Measurements from ENCODE around the gene SLC25A42. TPM values are rescaled to one million over a fixed set of nuclear protein-coding genes. Genes with fewer than 3 reads are reported as not detected.

SLC25A42 gene
- total RNA-seq, 1 experiment from 2014 or later, result 4.5 TPM

- H3K27ac ChIP-seq (ENCODE audit: low read length), result no peak overlapping the region
- H3K4me2 ChIP-seq (ENCODE audit: low read depth, low read length, poor library complexity, severe bottlenecking), result no peak overlapping the region
- no peaks in the 10 kb centered on the region for H4K20me1 ChIP-seq (ENCODE audit: insufficient read depth, low read depth, low read length)
- no peak for DNase-seq
- no peaks in the 10 kb centered on the region for H3K9me2 ChIP-seq (replicated peaks; ENCODE audit: insufficient read depth, low read length)
- no peaks in the 10 kb centered on the region for H3K36me3 ChIP-seq (ENCODE audit: insufficient read depth, low read length)
- no peak overlapping the region for H2AFZ ChIP-seq (ENCODE audit: low read length)
- H3K27me3 ChIP-seq (ENCODE audit: low read length), result no peaks in the 10 kb centered on the region
- no peaks in the 10 kb centered on the region for H3K4me1 ChIP-seq (ENCODE audit: low read length)
- H3K9me3 ChIP-seq (ENCODE audit: low read length), result no peaks in the 10 kb centered on the region
- H3K4me3 ChIP-seq (ENCODE audit: low read length), result no peak overlapping the region
- no peak overlapping the region for H3K9ac ChIP-seq (ENCODE audit: low read length)
- H3K79me2 ChIP-seq (ENCODE audit: low read length), result no peaks in the 10 kb centered on the region
These were observed 17.9 kb downstream of the SLC25A42 start for GRCh38 chr19:19081642-19082151.

- no peak overlapping the region for H3K9ac ChIP-seq (ENCODE audit: low read length)
- H3K27ac ChIP-seq (ENCODE audit: low read length), result no peak overlapping the region
- H4K20me1 ChIP-seq (ENCODE audit: insufficient read depth, low read depth, low read length), result no peaks in the 10 kb centered on the region
- H3K9me3 ChIP-seq (ENCODE audit: low read length), result no peaks in the 10 kb centered on the region
- no peak overlapping the region for H3K4me2 ChIP-seq (ENCODE audit: low read depth, low read length, poor library complexity, severe bottlenecking)
- no peaks in the 10 kb centered on the region for H3K36me3 ChIP-seq (ENCODE audit: insufficient read depth, low read length)
- no peaks in the 10 kb centered on the region for H3K4me1 ChIP-seq (ENCODE audit: low read length)
- H3K79me2 ChIP-seq (ENCODE audit: low read length), result no peaks in the 10 kb centered on the region
- no peaks in the 10 kb centered on the region for H3K27me3 ChIP-seq (ENCODE audit: low read length)
- H3K9me2 ChIP-seq (replicated peaks; ENCODE audit: insufficient read depth, low read length), result no peaks in the 10 kb centered on the region
- H2AFZ ChIP-seq (ENCODE audit: low read length), result no peak overlapping the region
- DNase-seq, result no peak
- H3K4me3 ChIP-seq (ENCODE audit: low read length), result no peak overlapping the region
These were observed 19.8 kb downstream of the SLC25A42 start for GRCh38 chr19:19083413-19084178.

GRCh38 chr19:19087676-19088075 lies 23.9 kb downstream of the SLC25A42 start:
- Histone ChIP-seq H3K9ac (ENCODE audit: low read length) (no peak overlapping the region), H3K4me3 (ENCODE audit: low read length) (no peak overlapping the region), H2AFZ (ENCODE audit: low read length) (no peak overlapping the region), H3K9me3 (ENCODE audit: low read length) (no peaks in the 10 kb centered on the region), H3K79me2 (ENCODE audit: low read length) (no peaks in the 10 kb centered on the region), H3K4me1 (ENCODE audit: low read length) (peaks cover 11% of the 10 kb centered on the region), H3K27me3 (ENCODE audit: low read length) (no peaks in the 10 kb centered on the region), H3K27ac (ENCODE audit: low read length) (no peak overlapping the region), H3K4me2 (ENCODE audit: low read depth, low read length, poor library complexity, severe bottlenecking) (no peak overlapping the region), H4K20me1 (ENCODE audit: insufficient read depth, low read depth, low read length) (no peaks in the 10 kb centered on the region), H3K36me3 (ENCODE audit: insufficient read depth, low read length) (no peaks in the 10 kb centered on the region), H3K9me2 (replicated peaks; ENCODE audit: insufficient read depth, low read length) (no peaks in the 10 kb centered on the region)
- no peak for DNase-seq

- H2AFZ ChIP-seq (ENCODE audit: low read length), result no peak overlapping the region
- no peaks in the 10 kb centered on the region for H4K20me1 ChIP-seq (ENCODE audit: insufficient read depth, low read depth, low read length)
- no peak overlapping the region for H3K4me3 ChIP-seq (ENCODE audit: low read length)
- H3K27ac ChIP-seq (ENCODE audit: low read length), result no peak overlapping the region
- peaks cover 6% of the 10 kb centered on the region for H3K4me1 ChIP-seq (ENCODE audit: low read length)
- H3K9ac ChIP-seq (ENCODE audit: low read length), result no peak overlapping the region
- H3K79me2 ChIP-seq (ENCODE audit: low read length), result no peaks in the 10 kb centered on the region
- H3K9me3 ChIP-seq (ENCODE audit: low read length), result no peaks in the 10 kb centered on the region
- no peaks in the 10 kb centered on the region for H3K9me2 ChIP-seq (replicated peaks; ENCODE audit: insufficient read depth, low read length)
- H3K36me3 ChIP-seq (ENCODE audit: insufficient read depth, low read length), result no peaks in the 10 kb centered on the region
- no peak overlapping the region for H3K4me2 ChIP-seq (ENCODE audit: low read depth, low read length, poor library complexity, severe bottlenecking)
- H3K27me3 ChIP-seq (ENCODE audit: low read length), result no peaks in the 10 kb centered on the region
- DNase-seq, result no peak
These were observed 30.7 kb downstream of the SLC25A42 start for GRCh38 chr19:19094513-19094912.

- Histone ChIP-seq H3K9ac (ENCODE audit: low read length) (no peak overlapping the region), H3K79me2 (ENCODE audit: low read length) (no peaks in the 10 kb centered on the region), H3K4me3 (ENCODE audit: low read length) (no peak overlapping the region), H3K9me3 (ENCODE audit: low read length) (no peaks in the 10 kb centered on the region), H3K4me1 (ENCODE audit: low read length) (no peaks in the 10 kb centered on the region), H3K4me2 (ENCODE audit: low read depth, low read length, poor library complexity, severe bottlenecking) (no peak overlapping the region), H4K20me1 (ENCODE audit: insufficient read depth, low read depth, low read length) (no peaks in the 10 kb centered on the region), H3K27me3 (ENCODE audit: low read length) (no peaks in the 10 kb centered on the region), H3K9me2 (replicated peaks; ENCODE audit: insufficient read depth, low read length) (no peaks in the 10 kb centered on the region), H2AFZ (ENCODE audit: low read length) (no peak overlapping the region), H3K36me3 (ENCODE audit: insufficient read depth, low read length) (no peaks in the 10 kb centered on the region), H3K27ac (ENCODE audit: low read length) (no peak overlapping the region)
- no peak for DNase-seq
These were observed 31.9 kb downstream of the SLC25A42 start for GRCh38 chr19:19095691-19096090.

- H3K27me3 ChIP-seq (ENCODE audit: low read length), result no peaks in the 10 kb centered on the region
These were observed 33.1 kb downstream of the SLC25A42 start for GRCh38 chr19:19096641-19097627.

GRCh38 chr19:19098084-19098702 lies 34.4 kb downstream of the SLC25A42 start:
- Histone ChIP-seq H3K9ac (ENCODE audit: low read length) (no peak overlapping the region), H4K20me1 (ENCODE audit: insufficient read depth, low read depth, low read length) (no peaks in the 10 kb centered on the region), H3K79me2 (ENCODE audit: low read length) (no peaks in the 10 kb centered on the region), H3K27me3 (ENCODE audit: low read length) (no peaks in the 10 kb centered on the region), H3K4me2 (ENCODE audit: low read depth, low read length, poor library complexity, severe bottlenecking) (no peak overlapping the region), H3K9me3 (ENCODE audit: low read length) (no peaks in the 10 kb centered on the region), H3K4me1 (ENCODE audit: low read length) (no peaks in the 10 kb centered on the region), H3K9me2 (replicated peaks; ENCODE audit: insufficient read depth, low read length) (no peaks in the 10 kb centered on the region), H3K27ac (ENCODE audit: low read length) (no peak overlapping the region), H2AFZ (ENCODE audit: low read length) (no peak overlapping the region), H3K36me3 (ENCODE audit: insufficient read depth, low read length) (no peaks in the 10 kb centered on the region), H3K4me3 (ENCODE audit: low read length) (no peak overlapping the region)
- no peak for DNase-seq

More at GRCh38 chr19:19096641-19097627, 33.1 kb downstream of the SLC25A42 start:
- Histone ChIP-seq H3K79me2 (ENCODE audit: low read length) (no peaks in the 10 kb centered on the region), H3K9ac (ENCODE audit: low read length) (no peak overlapping the region), H2AFZ (ENCODE audit: low read length) (no peak overlapping the region), H3K9me3 (ENCODE audit: low read length) (no peaks in the 10 kb centered on the region), H3K27ac (ENCODE audit: low read length) (no peak overlapping the region), H3K4me3 (ENCODE audit: low read length) (no peak overlapping the region), H3K4me2 (ENCODE audit: low read depth, low read length, poor library complexity, severe bottlenecking) (no peak overlapping the region), H3K4me1 (ENCODE audit: low read length) (no peaks in the 10 kb centered on the region), H3K36me3 (ENCODE audit: insufficient read depth, low read length) (no peaks in the 10 kb centered on the region), H3K9me2 (replicated peaks; ENCODE audit: insufficient read depth, low read length) (no peaks in the 10 kb centered on the region), H4K20me1 (ENCODE audit: insufficient read depth, low read depth, low read length) (no peaks in the 10 kb centered on the region)
- no peak for DNase-seq
